HG02884 (cell line): ENCODE data around the gene TTC21A.

ENCODE experiments used
- ATAC-seq: cut with Tn5 transposase; IDR thresholded peaks from one replicate; pipeline ENCODE4 v1.9.1; 2021; ENCODE audit warnings: mild to moderate bottlenecking, moderate library complexity; ENCODE audit not compliant: unreplicated experiment

Gene TTC21A

GRCh38 chr3:39115870-39116269 is 8.4 kb downstream of the TTC21A start:
- no peak for ATAC-seq

- no peak for ATAC-seq
These were observed 10.6 kb downstream of the TTC21A start for GRCh38 chr3:39118079-39118478.

GRCh38 chr3:39118931-39119660 is 11.6 kb downstream of the TTC21A start:
- no peak for ATAC-seq

- ATAC-seq: no peak
These were observed 14.1 kb downstream of the TTC21A start for GRCh38 chr3:39121621-39122020.

- no peak for ATAC-seq
These were observed 15.3 kb downstream of the TTC21A start for GRCh38 chr3:39122813-39123212.

GRCh38 chr3:39124876-39125840 is 17.7 kb downstream of the TTC21A start:
- ATAC-seq: no peak

GRCh38 chr3:39125841-39126500 is 18.5 kb downstream of the TTC21A start:
- no peak for ATAC-seq

GRCh38 chr3:39126532-39127071 is 19.1 kb downstream of the TTC21A start:
- ATAC-seq: no peak

GRCh38 chr3:39127269-39127907 is 19.9 kb downstream of the TTC21A start:
- ATAC-seq: no peak

- no peak for ATAC-seq
These were observed 20.4 kb downstream of the TTC21A start for GRCh38 chr3:39127908-39128304.

GRCh38 chr3:39128951-39129350 is 21.5 kb downstream of the TTC21A start:
- no peak for ATAC-seq

- no peak for ATAC-seq
These were observed 22.5 kb downstream of the TTC21A start for GRCh38 chr3:39130026-39130425.

- no peak for ATAC-seq
These were observed 23.3 kb downstream of the TTC21A start for GRCh38 chr3:39130693-39131265.

GRCh38 chr3:39132096-39133092 is 24.9 kb downstream of the TTC21A start:
- no peak for ATAC-seq

- no peak for ATAC-seq
These were observed 25.6 kb downstream of the TTC21A start for GRCh38 chr3:39133093-39133490.

- no peak for ATAC-seq
These were observed 26.3 kb downstream of the TTC21A start for GRCh38 chr3:39133822-39134221.

GRCh38 chr3:39134305-39134704 is 26.8 kb downstream of the TTC21A start:
- ATAC-seq: no peak

GRCh38 chr3:39135170-39135805 is 27.8 kb downstream of the TTC21A start:
- ATAC-seq: no peak
